H9 (cell line): ENCODE results near the gene SUCLG1. TPM values are rescaled to one million over a fixed set of nuclear protein-coding genes. Genes with fewer than 3 reads are reported as not detected.

Experiments
- DNase-seq: peaks from one replicate; pipeline ENCODE4 v3.0.0-alpha.2; 2017
- H2AFZ ChIP-seq: one replicate; pipeline ENCODE4 v1.6.1; 2013; ENCODE audit warnings: mild to moderate bottlenecking, low read length, control low read depth, moderate library complexity
- H2AK5ac ChIP-seq: 2 replicates; pipeline ENCODE4 v1.6.1; 2013; ENCODE audit warnings: low read length, control low read depth, mixed read lengths; ENCODE audit not compliant: insufficient read length
- H2BK120ac ChIP-seq: one replicate; pipeline ENCODE4 v1.6.1; 2013; ENCODE audit warnings: low read depth, mild to moderate bottlenecking, low read length, control low read depth, inconsistent platforms; ENCODE audit not compliant: poor library complexity, severe bottlenecking
- H2BK12ac ChIP-seq: 2 replicates; pipeline ENCODE4 v1.6.1; 2013; ENCODE audit warnings: low read length, control low read depth, mixed read lengths, low read depth; ENCODE audit not compliant: insufficient read length
- H2BK15ac ChIP-seq: 2 replicates; pipeline ENCODE4 v1.6.1; 2013; ENCODE audit warnings: low read depth, low read length, control low read depth
- H2BK20ac ChIP-seq: one replicate; pipeline ENCODE4 v1.6.1; 2013; ENCODE audit warnings: low read depth, mild to moderate bottlenecking, low read length, control low read depth, inconsistent platforms; ENCODE audit not compliant: poor library complexity, severe bottlenecking
- H2BK5ac ChIP-seq: 2 replicates; pipeline ENCODE4 v1.6.1; 2013; ENCODE audit warnings: low read length, control low read depth, mixed read lengths; ENCODE audit not compliant: insufficient read length
- H3K14ac ChIP-seq: 2 replicates; pipeline ENCODE4 v1.6.1; 2013; ENCODE audit warnings: low read length, control low read depth; ENCODE audit not compliant: insufficient read depth
- H3K18ac ChIP-seq: 2 replicates; pipeline ENCODE4 v1.6.1; 2013; ENCODE audit warnings: low read depth, mild to moderate bottlenecking, mixed read lengths, low read length, control low read depth; ENCODE audit not compliant: insufficient read length
- H3K23ac ChIP-seq: 2 replicates; pipeline ENCODE4 v1.6.1; 2013; ENCODE audit warnings: low read length, control low read depth, mixed read lengths, low read depth; ENCODE audit not compliant: insufficient read length
- H3K23me2 ChIP-seq: 2 replicates; pipeline ENCODE4 v1.6.1; 2013; ENCODE audit warnings: low read depth, mild to moderate bottlenecking, mixed read lengths, low read length, control low read depth; ENCODE audit not compliant: insufficient read length, poor library complexity, severe bottlenecking
- H3K27ac ChIP-seq: 2 replicates; pipeline ENCODE4 v1.5.1; 2013; ENCODE audit warnings: low read length, control low read depth, mixed read lengths, low read depth; ENCODE audit not compliant: insufficient read length
- H3K27me3 ChIP-seq: 2 replicates; pipeline ENCODE4 v1.6.1; 2013; ENCODE audit warnings: low read length, control low read depth, inconsistent platforms; ENCODE audit not compliant: insufficient read depth
- H3K4ac ChIP-seq: 2 replicates; pipeline ENCODE4 v1.6.1; 2013; ENCODE audit warnings: low read depth, mild to moderate bottlenecking, control low read depth, inconsistent platforms, low read length, moderate library complexity
- H3K4me1 ChIP-seq: 2 replicates; pipeline ENCODE4 v1.6.1; 2013; ENCODE audit warnings: low read length, control low read depth, inconsistent platforms; ENCODE audit not compliant: insufficient read depth
- H3K4me2 ChIP-seq: 2 replicates; pipeline ENCODE4 v1.6.1; 2013; ENCODE audit warnings: low read length, control low read depth, mixed read lengths; ENCODE audit not compliant: insufficient read length, insufficient read depth
- H3K56ac ChIP-seq: 2 replicates; pipeline ENCODE4 v1.6.1; 2013; ENCODE audit warnings: low read depth, mild to moderate bottlenecking, mixed read lengths, low read length, control low read depth; ENCODE audit not compliant: insufficient read length
- H3K79me1 ChIP-seq: 2 replicates; pipeline ENCODE4 v1.6.1; 2013; ENCODE audit warnings: low read depth, mild to moderate bottlenecking, moderate library complexity, low read length, control low read depth, inconsistent platforms; ENCODE audit not compliant: insufficient read depth, poor library complexity, severe bottlenecking
- H3K79me2 ChIP-seq: 2 replicates; pipeline ENCODE4 v1.6.1; 2013; ENCODE audit warnings: low read length, control low read depth, inconsistent platforms; ENCODE audit not compliant: insufficient read depth
- H3K9ac ChIP-seq: 2 replicates; pipeline ENCODE4 v1.6.1; 2013; ENCODE audit warnings: low read length, control low read depth, mixed read lengths; ENCODE audit not compliant: insufficient read length; ENCODE audit errors: extremely low read depth
- H3K9me3 ChIP-seq: one replicate; pipeline ENCODE4 v1.6.1; 2013; ENCODE audit warnings: low read depth, low read length, inconsistent platforms; ENCODE audit not compliant: control insufficient read depth
- H3T11ph ChIP-seq: one replicate; pipeline ENCODE4 v1.6.1; 2013; ENCODE audit warnings: mild to moderate bottlenecking, low read length, control low read depth, inconsistent platforms
- H4K20me1 ChIP-seq: one replicate; pipeline ENCODE4 v1.6.1; 2013; ENCODE audit not compliant: control insufficient read depth, insufficient read length, insufficient read depth
- H4K5ac ChIP-seq: 2 replicates; pipeline ENCODE4 v1.6.1; 2013; ENCODE audit warnings: low read depth, mild to moderate bottlenecking, mixed read lengths, low read length, control low read depth; ENCODE audit not compliant: insufficient read length
- H4K8ac ChIP-seq: replicated peaks from 2 replicates; pipeline ENCODE4 v1.6.1; 2013; ENCODE audit warnings: low read length, control low read depth, mixed read lengths, low read depth; ENCODE audit not compliant: insufficient read length
- H4K91ac ChIP-seq: 2 replicates; pipeline ENCODE4 v1.6.1; 2013; ENCODE audit warnings: low read depth, mild to moderate bottlenecking, moderate library complexity, mixed read lengths, low read length, control low read depth; ENCODE audit not compliant: insufficient read length
- H3K27ac Mint-ChIP-seq, 3 experiments: 2 replicates in 2 of 3; 3 replicates in 1 of 3; pipeline ENCODE4 v1.8.0; 2020 to 2021; ENCODE audit warnings: mixed read lengths in 3 of 3, mild to moderate bottlenecking in 1 of 3, moderate library complexity in 1 of 3
- H3K27me3 Mint-ChIP-seq: 2 replicates; pipeline ENCODE4 v1.8.0; 2021; ENCODE audit warnings: low read depth, mild to moderate bottlenecking, moderate library complexity, mixed read lengths
- H3K36me3 Mint-ChIP-seq, 3 experiments: 2 replicates in 2 of 3; 3 replicates in 1 of 3; pipeline ENCODE4 v1.8.0; 2020 to 2021; ENCODE audit warnings: low read depth in 3 of 3, mixed read lengths in 3 of 3; ENCODE audit not compliant: insufficient read depth in 1 of 3
- H3K4me1 Mint-ChIP-seq, 2 experiments: 2 replicates each; pipeline ENCODE4 v1.8.0; 2020; ENCODE audit warnings: mixed read lengths in 2 of 2
- H3K4me3 Mint-ChIP-seq, 2 experiments: 2 replicates in 1 of 2; 3 replicates in 1 of 2; pipeline ENCODE4 v1.8.0; 2020 to 2021; ENCODE audit warnings: mild to moderate bottlenecking in 2 of 2, mixed read lengths in 2 of 2, moderate library complexity in 1 of 2
- H3K9me3 Mint-ChIP-seq, 2 experiments: 2 replicates in 1 of 2; 3 replicates in 1 of 2; pipeline ENCODE4 v1.8.0; 2020; ENCODE audit warnings: mild to moderate bottlenecking in 2 of 2, mixed read lengths in 2 of 2, moderate library complexity in 1 of 2
- WGBS: extraction: QIAGEN DNeasy Blood & Tissue Kit; methylation state at CpG from one replicate; pipeline ENCODE4 v1.1.7; 2013; ENCODE audit warnings: missing lambda C conversion rate, low lambda C conversion rate, mixed read lengths; ENCODE audit not compliant: insufficient read length; ENCODE audit errors: extremely low coverage; 5-methylcytosine and 5-hydroxymethylcytosine counted together
- total RNA-seq: library from RNA; stranded (reverse); gene quantifications from 2 replicates; pipeline ENCODE4 v1.2.1, GENCODE V29; 2021
- TF ChIP-seq, protein P1 (sequence below): fragments of 200-600 bp; sonication (generic); conservative IDR thresholded peaks from 3 replicates; pipeline ENCODE4 v1.8.0; 2021; ENCODE audit warnings: antibody characterized with exemption, mild to moderate bottlenecking

SUCLG1 gene
- total RNA-seq, 1 experiment from 2014 or later: 40.0 TPM

- Histone ChIP-seq H3K9me3 (no peaks in the 10 kb centered on the region), H3K23me2 (no peaks in the 10 kb centered on the region), H3K27me3 (no peaks in the 10 kb centered on the region), H2BK15ac (no peak overlapping the region), H3K14ac (no peak overlapping the region), H3T11ph (no peak overlapping the region), H3K56ac (no peak overlapping the region), H2AFZ (no peak overlapping the region), H3K18ac (no peak overlapping the region), H4K20me1 (no peaks in the 10 kb centered on the region), H4K5ac (no peak overlapping the region), H3K9ac (no peak overlapping the region), H3K4me2 (no peak overlapping the region), H3K4me1 (no peaks in the 10 kb centered on the region), H3K4ac (no peak overlapping the region), H2BK20ac (no peak overlapping the region), H4K8ac (no peak overlapping the region), H2BK5ac (no peak overlapping the region), H2BK12ac (no peak overlapping the region), H2AK5ac (no peak overlapping the region), H3K27ac (no peak overlapping the region), H3K23ac (no peak overlapping the region), H3K79me2 (no peaks in the 10 kb centered on the region), H2BK120ac (no peak overlapping the region), H3K79me1 (no peaks in the 10 kb centered on the region), H4K91ac (no peak overlapping the region)
- WGBS: no CpG with 5 or more reads among the region's 5 CpGs
- TF ChIP-seq, protein P1, sequence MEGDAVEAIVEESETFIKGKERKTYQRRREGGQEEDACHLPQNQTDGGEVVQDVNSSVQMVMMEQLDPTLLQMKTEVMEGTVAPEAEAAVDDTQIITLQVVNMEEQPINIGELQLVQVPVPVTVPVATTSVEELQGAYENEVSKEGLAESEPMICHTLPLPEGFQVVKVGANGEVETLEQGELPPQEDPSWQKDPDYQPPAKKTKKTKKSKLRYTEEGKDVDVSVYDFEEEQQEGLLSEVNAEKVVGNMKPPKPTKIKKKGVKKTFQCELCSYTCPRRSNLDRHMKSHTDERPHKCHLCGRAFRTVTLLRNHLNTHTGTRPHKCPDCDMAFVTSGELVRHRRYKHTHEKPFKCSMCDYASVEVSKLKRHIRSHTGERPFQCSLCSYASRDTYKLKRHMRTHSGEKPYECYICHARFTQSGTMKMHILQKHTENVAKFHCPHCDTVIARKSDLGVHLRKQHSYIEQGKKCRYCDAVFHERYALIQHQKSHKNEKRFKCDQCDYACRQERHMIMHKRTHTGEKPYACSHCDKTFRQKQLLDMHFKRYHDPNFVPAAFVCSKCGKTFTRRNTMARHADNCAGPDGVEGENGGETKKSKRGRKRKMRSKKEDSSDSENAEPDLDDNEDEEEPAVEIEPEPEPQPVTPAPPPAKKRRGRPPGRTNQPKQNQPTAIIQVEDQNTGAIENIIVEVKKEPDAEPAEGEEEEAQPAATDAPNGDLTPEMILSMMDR: no peak
- Mint-ChIP-seq H3K9me3 (no peaks in the 10 kb centered on the region), H3K4me1 (no peaks in the 10 kb centered on the region), H3K4me3 (no peak overlapping the region), H3K36me3 (no peaks in the 10 kb centered on the region), H3K27ac (no peak overlapping the region), H3K27me3 (no peaks in the 10 kb centered on the region)
- no peak for DNase-seq
These were observed 85.2 kb downstream of the SUCLG1 start for GRCh38 chr2:84373866-84374265.

Other genes with a start within 250 kb of the SUCLG1 start
- 0.09 and 0.26 TPM in 2 replicates for gene DNAH6, start 57.2 kb upstream of the SUCLG1 start, total RNA-seq